Uterus (tissue), 4 donors: ENCODE data around the gene LIMS3. TPM values are rescaled to one million over a fixed set of nuclear protein-coding genes. Genes with fewer than 3 reads are reported as not detected.
"Not testable (repeated sequence)": the region's sequence is repeated elsewhere in the genome, so short reads cannot be mapped to it uniquely, and the experiment has no call there.

Experiments used
- DNase-seq, 2 donors: peaks; one replicate each; pipeline ENCODE4 v3.0.0-alpha.2; 2019 to 2020
- H3K27ac ChIP-seq, 2 donors: fragments of 200-600 bp; sonication (generic); 1 replicate in 1 of 2; 2 replicates in 1 of 2; pipeline ENCODE4 v1.5.1; 2016 to 2018
- H3K27me3 ChIP-seq, 2 donors: fragments of 200-600 bp; sonication (generic); one replicate each; pipeline ENCODE4 v1.5.1; 2018 to 2019; ENCODE audit warnings: control low read depth in 1 of 2
- H3K36me3 ChIP-seq, 2 donors: fragments of 200-600 bp; sonication (generic); one replicate each; pipeline ENCODE4 v1.5.1; 2019; ENCODE audit warnings: control low read depth in 1 of 2
- H3K4me1 ChIP-seq, 2 donors: fragments of 200-600 bp; sonication (generic); one replicate each; pipeline ENCODE4 v1.5.1; 2018 to 2019; ENCODE audit warnings: control low read depth in 1 of 2
- H3K4me3 ChIP-seq, 2 donors: fragments of 200-600 bp; sonication (generic); 1 replicate in 1 of 2; 2 replicates in 1 of 2; pipeline ENCODE4 v1.5.1; 2018 to 2019; ENCODE audit warnings: mild to moderate bottlenecking in 1 of 2
- H3K9me3 ChIP-seq, 2 donors: fragments of 200-600 bp; sonication (generic); one replicate each; pipeline ENCODE4 v1.5.1; 2019; ENCODE audit warnings: control low read depth in 1 of 2
- intact Hi-C: fragments of 100-400 bp; cut with DNase I; formaldehyde crosslinking; loops from one replicate; pipeline ENCODE4 v1.15.1; 2023; ENCODE audit warnings: low total_unique reads
- total RNA-seq, 4 donors: library from RNA; depleted of rRNA in 3 of 4; stranded (reverse); fragments of >200 nt in 3 of 4; gene quantifications; one replicate each; pipeline versions ENCODE4 v1.1.0 to v1.2.4, GENCODE V29; 2014 to 2023
- donor health status: DM: yes; HTN: yes; CAD: no.

Gene LIMS3
- total RNA-seq, 4 donors from 2014 or later, result 6.6 to 32.8 TPM; not detected in 2

GRCh38 chr2:109905796-109906195, 7.3 kb downstream of the LIMS3 start:
- H3K27ac ChIP-seq, H3K4me3 ChIP-seq, intact Hi-C loops, H3K4me1 ChIP-seq, H3K36me3 ChIP-seq, H3K9me3 ChIP-seq, H3K27me3 ChIP-seq, DNase-seq: not testable (repeated sequence)

- DNase-seq, H3K9me3 ChIP-seq, H3K27ac ChIP-seq, H3K4me1 ChIP-seq, intact Hi-C loops, H3K36me3 ChIP-seq, H3K4me3 ChIP-seq, H3K27me3 ChIP-seq: not testable (repeated sequence)
These were observed 10.1 kb downstream of the LIMS3 start for GRCh38 chr2:109908626-109909025.

GRCh38 chr2:109910789-109911188, 12.3 kb downstream of the LIMS3 start:
- H3K4me1 ChIP-seq, H3K9me3 ChIP-seq, H3K4me3 ChIP-seq, H3K36me3 ChIP-seq, H3K27ac ChIP-seq, H3K27me3 ChIP-seq, intact Hi-C loops, DNase-seq: not testable (repeated sequence)

- H3K4me3 ChIP-seq, H3K9me3 ChIP-seq, H3K4me1 ChIP-seq, H3K36me3 ChIP-seq, H3K27ac ChIP-seq, H3K27me3 ChIP-seq, DNase-seq, intact Hi-C loops: not testable (repeated sequence)
These were observed 15.4 kb downstream of the LIMS3 start for GRCh38 chr2:109913911-109914310.

GRCh38 chr2:109914552-109914951, 16.1 kb downstream of the LIMS3 start:
- H3K4me3 ChIP-seq, H3K36me3 ChIP-seq, intact Hi-C loops: not testable (repeated sequence)

GRCh38 chr2:109915830-109916229, 17.3 kb downstream of the LIMS3 start:
- H3K27me3 ChIP-seq, H3K36me3 ChIP-seq, H3K4me1 ChIP-seq, intact Hi-C loops, H3K9me3 ChIP-seq, DNase-seq, H3K27ac ChIP-seq, H3K4me3 ChIP-seq: not testable (repeated sequence)

More at GRCh38 chr2:109914552-109914951, 16.1 kb downstream of the LIMS3 start:
- H3K27me3 ChIP-seq, H3K9me3 ChIP-seq, H3K4me1 ChIP-seq, H3K27ac ChIP-seq, DNase-seq: not testable (repeated sequence)

GRCh38 chr2:109920162-109920561, 21.7 kb downstream of the LIMS3 start:
- H3K9me3 ChIP-seq, H3K27me3 ChIP-seq, intact Hi-C loops, H3K27ac ChIP-seq, H3K4me1 ChIP-seq, H3K4me3 ChIP-seq, H3K36me3 ChIP-seq, DNase-seq: not testable (repeated sequence)

GRCh38 chr2:109921543-109922384, 23.3 kb downstream of the LIMS3 start:
- DNase-seq, intact Hi-C loops, H3K27ac ChIP-seq, H3K4me1 ChIP-seq, H3K36me3 ChIP-seq, H3K27me3 ChIP-seq, H3K4me3 ChIP-seq, H3K9me3 ChIP-seq: not testable (repeated sequence)

- H3K36me3 ChIP-seq, H3K27ac ChIP-seq, H3K4me1 ChIP-seq, H3K9me3 ChIP-seq, DNase-seq, intact Hi-C loops, H3K4me3 ChIP-seq, H3K27me3 ChIP-seq: not testable (repeated sequence)
These were observed 26.0 kb downstream of the LIMS3 start for GRCh38 chr2:109924481-109924880.

- DNase-seq, intact Hi-C loops, H3K4me3 ChIP-seq, H3K27me3 ChIP-seq, H3K27ac ChIP-seq, H3K36me3 ChIP-seq, H3K9me3 ChIP-seq, H3K4me1 ChIP-seq: not testable (repeated sequence)
These were observed 29.3 kb downstream of the LIMS3 start for GRCh38 chr2:109927803-109928202.

GRCh38 chr2:109929222-109929621, 30.7 kb downstream of the LIMS3 start:
- H3K4me1 ChIP-seq, DNase-seq, intact Hi-C loops, H3K27me3 ChIP-seq, H3K36me3 ChIP-seq, H3K27ac ChIP-seq, H3K4me3 ChIP-seq, H3K9me3 ChIP-seq: not testable (repeated sequence)

- H3K36me3 ChIP-seq, H3K27me3 ChIP-seq, H3K27ac ChIP-seq, DNase-seq, H3K4me1 ChIP-seq, intact Hi-C loops, H3K9me3 ChIP-seq, H3K4me3 ChIP-seq: not testable (repeated sequence)
These were observed 38.0 kb downstream of the LIMS3 start for GRCh38 chr2:109936534-109936933.

- DNase-seq, H3K27me3 ChIP-seq, H3K9me3 ChIP-seq, H3K36me3 ChIP-seq, intact Hi-C loops, H3K4me1 ChIP-seq, H3K27ac ChIP-seq, H3K4me3 ChIP-seq: not testable (repeated sequence)
These were observed 46.9 kb downstream of the LIMS3 start for GRCh38 chr2:109945362-109945761.
